ENCODE results near the gene KRTAP2-4.
"Not testable (repeated sequence)": the region's sequence is repeated elsewhere in the genome, so short reads cannot be mapped to it uniquely, and the experiment has no call there.

Gene KRTAP2-4

DNA sequence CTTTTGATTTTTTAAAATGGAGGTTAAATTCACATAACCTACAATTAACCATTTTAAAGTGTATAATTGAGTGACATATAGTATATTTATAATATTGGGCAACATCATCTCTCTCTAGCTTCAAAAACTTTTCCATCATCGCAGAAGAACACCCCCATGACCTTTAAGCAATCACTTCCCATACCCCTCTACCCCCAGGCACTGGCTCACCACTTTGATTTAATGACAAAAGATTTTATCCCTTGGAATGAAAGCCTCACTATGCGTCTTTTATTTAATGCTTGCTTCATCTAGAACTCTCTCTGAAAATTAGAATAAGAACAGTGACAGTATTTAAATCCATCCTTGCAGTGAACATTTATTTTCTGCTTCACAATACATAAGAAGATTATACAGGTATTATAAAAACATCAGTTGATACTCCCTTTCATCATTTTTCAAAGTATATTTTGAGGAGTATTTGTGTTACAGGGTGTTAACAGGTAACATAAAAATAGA, 27.8 kb downstream of the KRTAP2-4 start:
- no peak for DNase-seq (ENCODE audit: low read depth, low spot score)

DNA sequence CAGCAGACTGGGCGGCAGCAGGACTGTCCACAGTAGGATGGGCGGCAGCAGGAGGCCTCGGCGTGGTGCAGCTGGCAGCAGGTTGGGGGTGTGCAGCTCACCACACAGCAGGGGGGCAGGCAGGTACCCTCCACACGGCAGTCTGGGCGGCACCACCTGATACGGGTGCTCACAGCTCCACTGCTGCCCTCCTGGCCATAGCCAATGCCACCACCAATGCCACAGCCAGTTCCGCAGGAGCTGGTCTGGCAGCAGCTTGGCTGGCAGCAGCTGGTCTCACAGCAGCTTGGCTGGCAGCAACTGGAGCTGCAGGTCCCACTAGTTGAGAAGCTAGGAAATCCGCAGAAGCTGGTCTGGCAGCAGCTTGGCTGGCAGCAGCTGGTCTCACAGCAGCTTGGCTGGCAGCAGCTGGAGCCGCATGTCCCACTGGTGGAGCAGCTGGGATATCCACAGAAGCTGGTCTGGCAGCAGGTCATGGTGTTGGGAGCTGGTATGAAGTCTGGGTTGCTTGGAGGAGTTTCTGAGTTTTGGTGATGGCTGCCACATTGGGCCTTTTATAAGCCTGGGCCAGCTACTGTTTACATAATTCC, 31.2 kb downstream of the KRTAP2-4 start, which contains the start of gene KRTAP1-3:
KRTAP1-3 (minus strand) TSS at position 529 of the 590 bp plus-strand sequence; CDS start at position 476, 53 bp downstream.
- not testable (repeated sequence) for DNase-seq (ENCODE audit: low read depth, low spot score)

DNA sequence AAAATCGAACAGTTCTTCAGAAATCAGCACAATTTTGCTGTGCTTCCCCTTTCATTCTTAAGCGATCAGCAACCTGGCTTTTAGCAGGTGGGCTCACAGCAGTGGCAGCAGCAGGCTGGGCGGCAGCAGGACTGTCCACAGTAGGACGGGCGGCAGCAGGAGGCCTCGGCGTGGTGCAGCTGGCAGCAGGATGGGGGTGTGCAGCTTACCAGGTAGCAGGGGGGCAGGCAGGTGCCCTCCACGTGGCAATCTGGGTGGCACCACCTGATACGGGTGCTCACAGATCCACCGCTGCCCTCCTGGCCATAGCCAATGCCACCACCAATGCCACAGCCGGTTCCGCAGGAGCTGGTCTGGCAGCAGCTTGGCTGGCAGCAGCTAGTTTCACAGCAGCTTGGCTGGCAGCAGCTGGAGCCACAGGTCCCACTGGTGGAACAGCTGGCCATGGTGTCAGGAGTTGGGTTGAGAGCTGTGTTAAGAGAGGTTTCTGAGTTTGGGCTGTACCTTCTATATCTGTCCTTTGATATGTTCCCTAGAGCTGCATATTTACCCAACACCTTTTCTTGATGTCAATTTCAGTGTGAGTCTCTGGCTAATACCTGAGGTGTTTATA, 35.9 kb downstream of the KRTAP2-4 start, which contains the start of gene KRTAP1-4:
KRTAP1-4 (minus strand) TSS at position 563 of the 613 bp plus-strand sequence; CDS start at position 446, 117 bp downstream.
- no peak for DNase-seq (ENCODE audit: low read depth, low spot score)

DNA sequence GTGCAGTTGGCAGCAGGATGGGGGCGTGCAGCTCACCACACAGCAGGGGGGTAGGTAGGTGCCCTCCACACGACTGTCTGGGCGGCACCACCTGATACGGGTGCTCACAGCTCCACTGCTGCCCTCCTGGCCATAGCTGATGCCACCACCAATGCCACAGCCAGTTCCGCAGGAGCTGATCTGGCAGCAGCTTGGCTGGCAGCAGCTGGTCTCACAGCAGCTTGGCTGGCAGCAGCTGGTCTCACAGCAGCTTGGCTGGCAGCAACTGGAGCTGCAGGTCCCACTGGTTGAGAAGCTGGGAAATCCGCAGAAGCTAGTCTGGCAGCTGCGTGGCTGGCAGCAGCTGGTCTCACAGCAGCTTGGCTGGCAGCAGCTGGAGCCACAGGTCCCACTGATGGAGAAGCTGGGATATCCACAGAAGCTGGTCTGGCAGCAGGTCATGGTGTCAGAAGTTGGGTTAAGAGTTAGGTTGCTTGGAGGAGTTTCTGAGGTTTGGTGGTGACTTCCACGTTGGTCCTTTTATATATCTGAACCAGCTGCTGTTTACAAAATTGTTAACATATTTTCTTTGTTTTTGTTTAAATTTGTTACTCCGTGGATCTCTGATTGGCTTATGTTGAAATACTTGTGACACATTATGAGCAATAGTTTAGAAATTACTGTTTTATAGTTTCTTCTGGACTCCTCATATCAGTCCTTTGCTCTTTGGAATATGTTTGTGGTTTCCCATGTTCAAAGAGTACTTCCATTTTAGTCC, 38.8 kb downstream of the KRTAP2-4 start, which contains the start of gene KRTAP1-5:
KRTAP1-5 (minus strand) TSS at position 494 of the 757 bp plus-strand sequence; CDS start at position 441, 53 bp downstream.
- DNase-seq (ENCODE audit: low read depth, low spot score): no peak

DNA sequence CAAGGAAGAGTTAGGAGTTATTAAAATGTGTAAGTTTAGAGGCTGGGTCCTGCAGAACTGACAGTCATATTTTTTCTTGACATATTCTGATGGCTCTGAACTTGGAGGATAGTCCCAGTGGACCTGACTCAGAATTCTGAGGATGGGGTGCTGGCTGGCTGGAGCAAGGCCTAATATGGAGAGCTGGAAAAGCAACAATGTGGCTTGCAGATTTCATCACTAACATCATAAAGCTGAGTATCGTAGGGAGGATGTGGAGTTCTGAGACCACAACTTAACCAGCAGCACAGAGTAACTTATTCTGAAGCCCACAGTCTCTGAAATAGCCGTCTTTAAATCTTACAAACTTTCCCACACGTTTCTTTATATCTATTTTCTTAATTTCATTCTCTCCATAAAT, 41.0 kb downstream of the KRTAP2-4 start:
- DNase-seq (ENCODE audit: low read depth, low spot score): no peak

DNA sequence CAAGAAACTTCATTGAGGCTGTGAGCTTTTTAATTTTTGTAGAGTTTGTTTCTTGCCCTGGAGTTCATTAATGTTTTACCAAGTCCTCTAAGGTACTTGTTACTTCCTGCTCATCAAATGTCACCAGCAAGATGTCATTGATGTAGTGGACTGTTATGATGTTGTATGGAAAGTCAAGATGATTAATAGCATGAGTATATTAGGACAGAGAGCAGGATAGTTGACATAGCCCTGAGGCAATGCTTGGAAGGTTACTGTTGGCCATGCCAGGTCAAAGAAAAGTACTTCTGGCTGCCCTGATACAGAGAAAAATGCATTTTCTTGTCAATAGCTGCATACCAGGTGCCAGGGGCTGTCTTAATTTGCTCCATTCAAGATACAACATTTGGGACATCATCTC, 45.3 kb downstream of the KRTAP2-4 start:
- no peak for DNase-seq (ENCODE audit: low read depth, low spot score)

DNA sequence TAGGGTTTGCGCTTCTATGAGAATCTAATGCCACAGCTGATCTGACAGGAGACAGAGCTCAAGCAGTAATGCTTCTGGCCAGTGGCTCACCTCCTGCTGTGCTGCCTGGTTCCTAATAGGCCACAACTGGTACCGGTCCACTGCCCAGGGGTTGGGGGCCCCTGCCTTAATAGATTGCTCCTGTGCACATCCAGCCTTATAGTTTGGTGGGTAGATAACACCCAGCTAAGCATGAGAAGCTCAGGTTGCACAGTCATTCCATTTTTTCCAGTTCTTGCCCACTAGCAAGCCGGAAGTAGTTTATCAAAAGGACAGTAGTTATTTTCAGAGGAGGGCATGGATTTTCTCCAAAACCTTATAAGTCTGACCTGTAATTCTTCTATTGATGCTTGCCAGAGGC, 46.3 kb downstream of the KRTAP2-4 start:
- no peak for DNase-seq (ENCODE audit: low read depth, low spot score)

DNA sequence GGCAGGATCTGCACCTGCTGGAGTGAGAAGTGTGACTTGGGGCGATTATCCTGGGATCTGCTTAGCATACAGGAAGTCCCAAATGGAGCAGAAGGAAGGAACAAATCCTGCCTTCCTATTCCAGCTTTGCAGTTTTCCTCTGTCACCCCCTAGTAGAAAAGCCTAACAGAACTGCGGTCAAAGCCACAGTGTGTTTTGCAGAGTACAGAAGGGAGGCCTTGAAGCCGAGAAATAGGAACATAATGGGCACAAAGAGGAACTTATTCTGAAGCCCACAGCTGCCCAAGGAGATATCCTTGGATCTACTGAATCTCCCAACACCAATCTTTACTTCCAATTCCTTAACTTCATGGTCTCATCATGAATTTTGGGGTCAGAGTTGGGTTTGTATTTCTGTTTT, 47.1 kb downstream of the KRTAP2-4 start:
- no peak for DNase-seq (ENCODE audit: low read depth, low spot score)

DNA sequence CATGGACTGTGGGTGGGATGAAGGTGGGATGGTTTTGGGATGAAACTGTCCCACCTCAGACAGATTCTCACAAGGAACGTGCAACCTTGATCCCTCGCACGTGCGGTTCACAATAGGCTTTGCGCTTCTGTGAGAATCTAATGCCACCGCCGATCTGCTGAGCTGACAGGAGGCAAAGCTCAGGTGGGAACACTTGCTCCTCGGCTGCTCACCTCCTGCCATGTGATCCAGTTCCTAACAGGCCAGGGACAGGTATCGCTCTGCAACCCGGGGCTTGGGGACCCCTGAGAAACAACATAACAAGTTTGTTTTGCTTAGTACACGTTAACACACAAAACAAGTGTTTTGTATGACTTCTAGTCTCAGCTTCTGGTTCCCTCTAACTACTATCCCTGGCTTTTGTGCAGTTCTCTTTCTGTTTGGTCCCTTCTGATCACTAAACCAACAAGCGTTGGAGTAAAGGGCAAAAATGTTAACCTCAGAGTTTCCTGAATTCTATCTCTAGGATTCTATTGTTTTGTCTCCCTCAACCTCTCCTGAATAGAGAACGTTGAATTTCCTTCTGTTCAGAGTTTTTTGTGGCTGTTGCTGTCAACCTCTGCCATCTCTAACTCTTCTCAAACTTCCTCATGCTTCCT, 49.0 kb downstream of the KRTAP2-4 start:
- DNase-seq (ENCODE audit: low read depth, low spot score): no peak

DNA sequence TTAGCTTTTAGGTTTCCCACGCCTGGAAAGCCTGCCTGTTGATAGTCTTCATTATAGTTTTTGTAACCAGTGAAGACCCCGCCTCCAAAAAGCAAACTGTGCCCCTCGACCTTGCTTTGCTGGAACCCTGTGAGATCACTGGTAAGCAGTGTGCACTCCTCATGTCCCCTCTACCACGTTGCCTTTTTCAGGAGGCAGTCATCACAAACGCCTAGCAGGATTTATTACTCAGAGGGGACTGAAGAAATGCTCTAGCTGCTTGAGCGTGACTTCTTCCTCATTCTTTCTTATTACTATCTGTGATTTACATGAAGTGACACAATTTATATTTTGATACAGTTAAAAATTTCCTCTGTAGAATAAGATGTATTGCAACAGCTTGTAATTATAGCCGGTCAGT, 50.2 kb downstream of the KRTAP2-4 start:
- DNase-seq (ENCODE audit: low read depth, low spot score): no peak

Measured in iPS DF 19.7 (cell line).